Measurements from ENCODE around the gene PXDN. TPM values are rescaled to one million over a fixed set of nuclear protein-coding genes. Genes with fewer than 3 reads are reported as not detected.

Gene PXDN
- total and polyA plus RNA-seq, 4 donors, result 10.6 to 109 (median 81.7) TPM

- no peaks in the 10 kb centered on the region for H3K9me3 ChIP-seq (ENCODE audit: control insufficient read depth, low read length)
- H3K4me3 ChIP-seq (ENCODE audit: low read length in 2 of 2), result peak overlapping the region in 1 of 2 donors; percentile 32
- intact Hi-C loops (cut with DNase I), result loop anchor here (1.0 to 10.0 kb wide), 5 partner anchors 11 to 149 kb away; no protein-coding TSS in a partner anchor
- H3K36me3 ChIP-seq (ENCODE audit: control insufficient read depth in 1 of 2, insufficient read depth in 2 of 2, low read length in 1 of 2), result no peaks in the 10 kb centered on the region
- 41 to 43% methylated on average over 14 of the region's 14 CpGs for WGBS, 2 donors
- no peak for ATAC-seq (ENCODE audit: low FRiP score)
- no peaks in the 10 kb centered on the region for H3K4me1 ChIP-seq (ENCODE audit: control insufficient read depth in 1 of 2, insufficient read depth in 2 of 2, low read length in 2 of 2)
- peak in 1 of 2 donors; percentile 67 for DNase-seq
- H3K27me3 ChIP-seq (ENCODE audit: control insufficient read depth in 1 of 2, insufficient read depth in 2 of 2, low read length in 1 of 2), result no peaks in the 10 kb centered on the region
- peak overlapping the region in 1 of 2 donors; percentile 4 for H3K27ac ChIP-seq (ENCODE audit: low read depth in 1 of 2, low read length in 2 of 2)
Measured at GRCh38 chr2:1741851-1742250, 2.5 kb downstream of the PXDN start.

DNA sequence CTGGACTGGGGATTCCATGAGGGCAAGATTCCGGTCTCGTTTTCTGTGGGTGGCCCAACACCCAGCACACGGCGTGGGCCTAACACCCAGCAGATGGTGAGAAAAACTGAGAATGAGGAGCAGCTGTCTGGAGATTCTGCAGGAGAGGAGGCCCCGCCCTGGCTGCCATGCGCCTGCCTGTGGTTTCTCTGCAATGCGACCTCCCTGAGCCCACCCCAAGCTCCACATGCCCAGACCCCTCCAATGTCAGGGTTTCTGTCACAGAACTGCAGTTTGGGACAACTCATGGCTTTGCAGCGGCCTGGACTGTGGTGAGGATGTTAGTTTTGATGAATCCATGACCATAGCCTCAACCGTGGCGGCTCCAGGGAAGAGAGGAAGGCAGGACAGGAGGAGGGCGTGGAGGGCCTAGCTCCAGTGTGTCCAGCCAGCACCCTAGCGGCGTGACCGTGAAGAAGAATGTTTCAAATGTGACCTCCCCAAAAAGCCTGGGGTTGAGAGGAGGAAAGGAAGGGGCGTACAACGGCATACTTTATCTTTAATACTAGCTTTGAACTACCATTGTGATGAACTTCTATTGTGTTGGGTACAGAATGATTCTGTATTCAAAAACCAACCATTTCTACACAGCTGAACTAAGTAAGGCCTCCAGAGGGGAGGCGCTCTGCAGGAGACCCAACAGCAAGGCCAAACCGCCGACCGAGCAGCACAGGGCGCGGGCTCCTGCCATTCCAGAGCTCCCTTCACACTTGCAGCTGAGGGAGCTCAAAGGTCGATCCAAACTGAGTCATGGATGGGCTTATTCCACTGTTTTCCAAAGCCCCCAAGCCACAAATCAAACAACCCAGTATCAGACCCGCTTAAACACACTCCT is 3.4 kb downstream of the PXDN start:
- peak in 1 of 2 donors; percentile 61 for DNase-seq
- peak overlapping the region in 1 of 2 donors; percentile 7 for H3K27ac ChIP-seq (ENCODE audit: low read depth in 1 of 2, low read length in 2 of 2)
- H3K4me3 ChIP-seq (ENCODE audit: low read length in 2 of 2), result no peak overlapping the region
- no peaks in the 10 kb centered on the region for H3K4me1 ChIP-seq (ENCODE audit: control insufficient read depth in 1 of 2, insufficient read depth in 2 of 2, low read length in 2 of 2)
- H3K27me3 ChIP-seq (ENCODE audit: control insufficient read depth in 1 of 2, insufficient read depth in 2 of 2, low read length in 1 of 2), result no peaks in the 10 kb centered on the region
- no peaks in the 10 kb centered on the region for H3K36me3 ChIP-seq (ENCODE audit: control insufficient read depth in 1 of 2, insufficient read depth in 2 of 2, low read length in 1 of 2)
- intact Hi-C loops (cut with DNase I), result loop anchor here in 1 of 2 donors (10.0 kb wide), 1 partner anchor 74 kb away; no protein-coding TSS in a partner anchor
- WGBS, 2 donors, result 81 to 84% methylated on average over 24 of the region's 24 CpGs
- H3K9me3 ChIP-seq (ENCODE audit: control insufficient read depth, low read length), result no peaks in the 10 kb centered on the region
- ATAC-seq (ENCODE audit: low FRiP score), result no peak

GRCh38 chr2:1739961-1740715 is 4.2 kb downstream of the PXDN start:
- no peak overlapping the region for H3K4me3 ChIP-seq (ENCODE audit: low read length in 2 of 2)
- DNase-seq (peak in 1 of 2 donors; percentile 66), ATAC-seq (ENCODE audit: low FRiP score) (no peak)
- peak overlapping the region in 1 of 2 donors; percentile 16 for H3K27ac ChIP-seq (ENCODE audit: low read depth in 1 of 2, low read length in 2 of 2)
- H3K36me3 ChIP-seq (ENCODE audit: control insufficient read depth in 1 of 2, insufficient read depth in 2 of 2, low read length in 1 of 2), result no peaks in the 10 kb centered on the region
- H3K27me3 ChIP-seq (ENCODE audit: control insufficient read depth in 1 of 2, insufficient read depth in 2 of 2, low read length in 1 of 2), result no peaks in the 10 kb centered on the region
- H3K9me3 ChIP-seq (ENCODE audit: control insufficient read depth, low read length), result no peaks in the 10 kb centered on the region
- no peaks in the 10 kb centered on the region for H3K4me1 ChIP-seq (ENCODE audit: control insufficient read depth in 1 of 2, insufficient read depth in 2 of 2, low read length in 2 of 2)
- intact Hi-C loops (cut with DNase I), result loop anchor here in 1 of 2 donors (10.0 kb wide), 1 partner anchor 75 kb away; no protein-coding TSS in a partner anchor
- 31 to 32% methylated on average over 22 of the region's 22 CpGs for WGBS, 2 donors

GRCh38 chr2:1739322-1739957 is 4.9 kb downstream of the PXDN start:
- intact Hi-C loops (cut with DNase I), result no loop called here
- H3K4me1 ChIP-seq (ENCODE audit: control insufficient read depth in 1 of 2, insufficient read depth in 2 of 2, low read length in 2 of 2), result no peaks in the 10 kb centered on the region
- H3K36me3 ChIP-seq (ENCODE audit: control insufficient read depth in 1 of 2, insufficient read depth in 2 of 2, low read length in 1 of 2), result no peaks in the 10 kb centered on the region
- ATAC-seq (ENCODE audit: low FRiP score), result no peak
- peak overlapping the region in 1 of 2 donors; percentile 22 for H3K27ac ChIP-seq (ENCODE audit: low read depth in 1 of 2, low read length in 2 of 2)
- H3K9me3 ChIP-seq (ENCODE audit: control insufficient read depth, low read length), result no peaks in the 10 kb centered on the region
- no peaks in the 10 kb centered on the region for H3K27me3 ChIP-seq (ENCODE audit: control insufficient read depth in 1 of 2, insufficient read depth in 2 of 2, low read length in 1 of 2)
- WGBS, 2 donors, result 57 to 58% methylated on average over 9 of the region's 9 CpGs
- DNase-seq, result peak in 1 of 2 donors; percentile 16
- no peak overlapping the region for H3K4me3 ChIP-seq (ENCODE audit: low read length in 2 of 2)

- 69 to 73% methylated on average over 19 of the region's 19 CpGs for WGBS, 2 donors
- Histone ChIP-seq H3K9me3 (ENCODE audit: control insufficient read depth, low read length) (no peaks in the 10 kb centered on the region), H3K4me3 (ENCODE audit: low read length in 2 of 2) (no peak overlapping the region), H3K36me3 (ENCODE audit: control insufficient read depth in 1 of 2, insufficient read depth in 2 of 2, low read length in 1 of 2) (no peaks in the 10 kb centered on the region), H3K27ac (ENCODE audit: low read depth in 1 of 2, low read length in 2 of 2) (peak overlapping the region in 1 of 2 donors; percentile 22), H3K27me3 (ENCODE audit: control insufficient read depth in 1 of 2, insufficient read depth in 2 of 2, low read length in 1 of 2) (no peaks in the 10 kb centered on the region), H3K4me1 (ENCODE audit: control insufficient read depth in 1 of 2, insufficient read depth in 2 of 2, low read length in 2 of 2) (no peaks in the 10 kb centered on the region)
- ATAC-seq (ENCODE audit: low FRiP score) (no peak), DNase-seq (peak in 1 of 2 donors; percentile 72)
- intact Hi-C loops (cut with DNase I), result no loop called here
Measured at GRCh38 chr2:1738646-1739302, 5.5 kb downstream of the PXDN start.

DNA sequence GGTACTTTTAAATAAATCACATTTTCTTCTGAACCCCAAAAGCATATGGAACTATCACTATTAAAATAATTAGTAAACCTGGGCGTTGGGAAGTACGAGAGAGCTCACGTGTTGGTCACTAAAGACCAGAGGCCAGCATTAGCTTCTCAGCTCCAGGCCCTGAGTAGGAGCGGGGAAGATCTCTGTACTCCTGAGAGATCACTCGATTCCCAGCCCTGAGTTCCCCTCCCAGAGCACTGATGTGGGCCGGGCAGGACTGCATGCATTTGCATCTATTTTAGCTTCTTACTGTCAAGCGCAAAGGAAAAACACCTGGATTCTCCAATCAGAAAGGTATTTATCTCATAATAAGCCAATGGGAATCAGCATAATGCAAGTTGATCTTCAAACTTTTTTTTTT is 6.2 kb downstream of the PXDN start:
- Histone ChIP-seq H3K9me3 (ENCODE audit: control insufficient read depth, low read length) (no peaks in the 10 kb centered on the region), H3K4me1 (ENCODE audit: control insufficient read depth in 1 of 2, insufficient read depth in 2 of 2, low read length in 2 of 2) (no peaks in the 10 kb centered on the region), H3K27ac (ENCODE audit: low read depth in 1 of 2, low read length in 2 of 2) (no peak overlapping the region), H3K27me3 (ENCODE audit: control insufficient read depth in 1 of 2, insufficient read depth in 2 of 2, low read length in 1 of 2) (no peaks in the 10 kb centered on the region), H3K4me3 (ENCODE audit: low read length in 2 of 2) (no peak overlapping the region), H3K36me3 (ENCODE audit: control insufficient read depth in 1 of 2, insufficient read depth in 2 of 2, low read length in 1 of 2) (no peaks in the 10 kb centered on the region)
- 74 to 78% methylated on average over 7 of the region's 7 CpGs for WGBS, 2 donors
- DNase-seq, result peak in 1 of 2 donors; percentile 14
- intact Hi-C loops (cut with DNase I), result no loop called here
- no peak for ATAC-seq (ENCODE audit: low FRiP score)

DNA sequence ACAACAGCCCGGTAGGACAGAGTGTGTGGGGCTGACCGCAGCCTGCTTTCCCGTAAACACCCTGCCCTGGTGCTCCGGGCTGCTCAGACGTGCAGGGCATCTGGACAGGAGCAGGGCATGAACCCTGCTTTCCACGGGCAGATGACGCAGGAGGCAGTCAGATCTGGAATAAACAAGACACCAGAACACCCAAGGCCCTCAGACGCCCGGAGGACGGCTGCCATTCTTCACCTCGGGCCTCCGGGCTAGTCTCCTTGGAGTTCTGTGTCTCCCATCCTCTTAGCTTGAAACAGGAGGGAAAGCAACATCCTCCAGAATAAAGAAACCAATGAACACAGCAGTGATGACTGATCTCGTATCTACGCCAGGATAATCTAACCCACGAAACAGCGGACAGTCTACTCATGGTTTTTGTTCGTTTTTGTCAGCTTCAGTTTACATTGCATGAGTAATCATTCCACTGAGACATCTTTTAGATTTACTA is 7.3 kb downstream of the PXDN start:
- no peak overlapping the region for H3K4me3 ChIP-seq (ENCODE audit: low read length in 2 of 2)
- H3K36me3 ChIP-seq (ENCODE audit: control insufficient read depth in 1 of 2, insufficient read depth in 2 of 2, low read length in 1 of 2), result no peaks in the 10 kb centered on the region
- peak overlapping the region in 1 of 2 donors; percentile 46 for H3K27ac ChIP-seq (ENCODE audit: low read depth in 1 of 2, low read length in 2 of 2)
- DNase-seq, result peak in 1 of 2 donors; percentile 67
- WGBS, 2 donors, result 32 to 34% methylated on average over 17 of the region's 17 CpGs
- no peaks in the 10 kb centered on the region for H3K27me3 ChIP-seq (ENCODE audit: control insufficient read depth in 1 of 2, insufficient read depth in 2 of 2, low read length in 1 of 2)
- intact Hi-C loops (cut with DNase I), result no loop called here
- peaks cover 0 to 4% of the 10 kb centered on the region in 2 donors for H3K4me1 ChIP-seq (ENCODE audit: control insufficient read depth in 1 of 2, insufficient read depth in 2 of 2, low read length in 2 of 2)
- ATAC-seq (ENCODE audit: low FRiP score), result no peak
- H3K9me3 ChIP-seq (ENCODE audit: control insufficient read depth, low read length), result no peaks in the 10 kb centered on the region

DNA sequence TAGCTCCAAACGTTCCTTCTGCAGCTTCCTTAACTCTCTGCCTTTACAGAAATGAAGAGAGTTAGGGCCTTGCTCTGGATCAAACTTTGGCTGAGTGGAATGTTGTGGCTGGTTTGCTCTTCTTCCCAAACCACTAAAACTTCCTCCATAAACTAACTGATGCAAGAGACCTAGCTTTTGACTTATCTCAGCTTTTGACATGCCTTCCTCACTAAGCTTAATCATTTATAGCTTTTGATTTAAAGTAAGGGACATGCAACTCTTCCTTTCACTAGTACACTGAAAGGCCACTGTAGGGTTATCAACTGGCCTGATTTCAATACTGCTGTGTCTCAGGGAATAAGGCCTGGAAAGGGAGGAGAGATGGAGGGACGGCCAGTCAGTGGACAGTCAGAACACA is 8.3 kb downstream of the PXDN start:
- peaks cover 4 to 5% of the 10 kb centered on the region in 2 donors for H3K4me1 ChIP-seq (ENCODE audit: control insufficient read depth in 1 of 2, insufficient read depth in 2 of 2, low read length in 2 of 2)
- ATAC-seq (ENCODE audit: low FRiP score), result no peak
- WGBS, 2 donors, result 60 to 71% methylated on average over 2 of the region's 2 CpGs

More for the DNA sequence above, 8.3 kb downstream of the PXDN start:
- intact Hi-C loops (cut with DNase I), result no loop called here
- H3K4me3 ChIP-seq (ENCODE audit: low read length in 2 of 2), result no peak overlapping the region
- no peak overlapping the region for H3K27ac ChIP-seq (ENCODE audit: low read depth in 1 of 2, low read length in 2 of 2)
- DNase-seq, result no peak
- H3K9me3 ChIP-seq (ENCODE audit: control insufficient read depth, low read length), result no peaks in the 10 kb centered on the region
- H3K36me3 ChIP-seq (ENCODE audit: control insufficient read depth in 1 of 2, insufficient read depth in 2 of 2, low read length in 1 of 2), result no peaks in the 10 kb centered on the region
- H3K27me3 ChIP-seq (ENCODE audit: control insufficient read depth in 1 of 2, insufficient read depth in 2 of 2, low read length in 1 of 2), result no peaks in the 10 kb centered on the region
